Metanephros (tissue), 1 donor: Measurements from ENCODE around the gene MDH1. TPM values are rescaled to one million over a fixed set of nuclear protein-coding genes. Genes with fewer than 3 reads are reported as not detected.

Experiments used
- total RNA-seq: library from RNA; depleted of rRNA; stranded (reverse); fragments of >200 nt; gene quantifications from one replicate; pipeline ENCODE4 v1.2.3, GENCODE V29; 2014

MDH1 gene
- total RNA-seq, result 157 TPM

DNA sequence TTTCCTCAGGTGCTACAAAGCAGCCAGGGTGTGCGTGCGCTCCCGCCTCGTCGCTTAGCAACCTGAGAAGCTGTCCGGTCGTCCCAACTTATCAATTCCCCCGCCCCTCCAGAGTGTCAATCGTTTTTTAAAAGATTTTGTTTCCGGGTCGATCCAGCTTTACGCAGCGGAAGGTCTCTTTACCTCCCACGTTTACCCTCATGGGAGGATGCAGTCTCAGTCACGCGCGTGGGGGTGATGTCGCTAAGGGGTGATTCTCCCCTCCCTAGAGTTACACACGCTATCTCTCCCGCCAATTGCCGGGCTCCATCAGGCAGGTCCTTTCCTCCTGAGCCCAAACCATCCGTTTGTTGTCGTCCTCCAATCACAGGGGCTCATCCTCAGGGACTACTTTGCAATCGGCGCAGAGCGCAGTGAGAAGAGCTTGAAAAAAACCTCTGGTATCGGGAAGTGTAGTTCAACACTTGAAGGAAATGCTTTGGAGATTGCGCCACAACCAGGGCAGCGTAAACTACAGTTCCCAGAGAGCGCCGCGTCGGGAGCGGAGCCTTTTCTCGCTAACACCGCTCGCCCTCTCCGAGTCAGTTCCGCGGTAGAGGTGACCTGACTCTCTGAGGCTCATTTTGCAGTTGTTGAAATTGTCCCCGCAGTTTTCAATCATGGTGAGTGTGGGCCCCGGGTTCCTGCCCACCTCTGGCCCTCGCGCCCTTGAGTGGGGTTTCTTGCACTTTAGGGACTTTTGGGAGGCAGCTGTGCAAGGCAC is at the start of gene MDH1, which contains the start of gene WDPCP:
Gene MDH1, plus strand, starts transcription at position 579 of the 763 bp plus-strand sequence. Its CDS starts 81 bp downstream, at position 660.
Gene WDPCP, minus strand, starts transcription at position 93 of the 763 bp plus-strand sequence. CDS start 206 bp downstream, outside the sequence.

Other genes with a start within 250 kb of the MDH1 start
- gene WDPCP, start 486 bp upstream of the MDH1 start, total RNA-seq, result 27.1 TPM